K562 (cell line): ENCODE data around the gene PLXDC1. TPM values are rescaled to one million over a fixed set of nuclear protein-coding genes. Genes with fewer than 3 reads are reported as not detected.

Experiments
- EHMT2 ChIP-seq: fragments of 450-650 bp; IDR thresholded peaks from 2 replicates; pipeline ENCODE4 v1.6.1; 2018; ENCODE audit warnings: antibody characterized with exemption
- ERF ChIP-seq: fragments of 450-650 bp; formaldehyde crosslinking; IDR thresholded peaks from 2 replicates; pipeline ENCODE4 v1.4.0; 2020; ENCODE audit warnings: mild to moderate bottlenecking, mixed read lengths
- HNRNPLL ChIP-seq: fragments of 200-400 bp; formaldehyde crosslinking; IDR thresholded peaks from 2 replicates; pipeline ENCODE4 v1.6.1; 2017; ENCODE audit warnings: low read length, low read depth, mild to moderate bottlenecking; ENCODE audit not compliant: poor library complexity, severe bottlenecking
- KDM5B ChIP-seq: fragments of 200-600 bp; sonication (generic); IDR thresholded peaks from 2 replicates; pipeline ENCODE4 v1.6.1; 2012; ENCODE audit warnings: low read depth, mild to moderate bottlenecking, moderate library complexity, low read length, control low read depth, inconsistent platforms; ENCODE audit not compliant: insufficient replicate concordance
- SIN3A ChIP-seq, 2 experiments: fragments of 150-350 bp in 1 of 2; IDR thresholded peaks; 2 replicates each; pipeline ENCODE4 v1.6.1; 2011 to 2016; ENCODE audit warnings: borderline replicate concordance in 2 of 2, low read depth in 2 of 2, low read length in 2 of 2, mild to moderate bottlenecking in 2 of 2, moderate library complexity in 2 of 2; ENCODE audit not compliant: control insufficient read depth in 1 of 2
- SRSF7 ChIP-seq: fragments of 200-400 bp; formaldehyde crosslinking; optimal IDR thresholded peaks from 2 replicates; pipeline ENCODE3; 2017; ENCODE audit warnings: mild to moderate bottlenecking, low read depth, low read length
- YY1 ChIP-seq, 3 experiments: IDR thresholded peaks; 2 replicates each; pipeline ENCODE4 v1.6.1; 2011; ENCODE audit warnings: low read length in 2 of 3, mild to moderate bottlenecking in 2 of 3, moderate library complexity in 2 of 3, borderline replicate concordance in 1 of 3, control low read depth in 1 of 3, low read depth in 1 of 3; ENCODE audit not compliant: insufficient read depth in 3 of 3, insufficient replicate concordance in 2 of 3, control insufficient read depth in 1 of 3, insufficient read length in 1 of 3; ENCODE audit errors: extremely low read depth in 1 of 3
- ZNF561 ChIP-seq: fragments of 450-650 bp; formaldehyde crosslinking; conservative IDR thresholded peaks from 2 replicates; pipeline ENCODE4 v1.4.0; 2020; ENCODE audit warnings: mild to moderate bottlenecking, moderate library complexity
- polyA plus RNA-seq, 8 experiments: library from polyadenylated mRNA; depleted of rRNA in 4 of 8; stranded (reverse) in 5 of 8; unstranded in 3 of 8; fragments of >200 nt; fragmentation: Nextera tagmentation in 2 of 8; fragmentation: Illumina TruSeq in 1 of 8; extraction: Ambion mirVana in 2 of 8; extraction: Trizol in 1 of 8; gene quantifications; 2 replicates each; pipeline versions ENCODE4 v1.2.1 to v1.2.3, GENCODE V29; 2011 to 2014; ENCODE audit warnings: inconsistent platforms in 1 of 8, missing spikeins in 1 of 8
- total RNA-seq, 7 experiments: library from RNA; depleted of rRNA in 6 of 7; stranded (reverse); fragments of >200 nt in 6 of 7; fragmentation: Illumina TruSeq in 2 of 7; extraction: Trizol in 2 of 7; gene quantifications; 2 replicates each; pipeline versions ENCODE4 v1.2.1 to v1.2.3, GENCODE V29; 2011 to 2021; ENCODE audit warnings: low replicate concordance in 1 of 7
- TF ChIP-seq, protein P1 (sequence below): fragments of 200-800 bp; sonication (Bioruptor generic); IDR thresholded peaks from 2 replicates; pipeline ENCODE4 v1.6.1; 2017; ENCODE audit warnings: missing genetic modification characterization, missing compliant biosample characterization
- TF ChIP-seq, protein P2 (sequence below): fragments of 250-450 bp; sonication (Bioruptor Pico); IDR thresholded peaks from 2 replicates; pipeline ENCODE4 v1.5.0; 2022; ENCODE audit warnings: mild to moderate bottlenecking
- TF ChIP-seq, protein P3 (sequence below): fragments of 450-650 bp; formaldehyde crosslinking; IDR thresholded peaks from 2 replicates; pipeline ENCODE4 v1.4.0; 2020; ENCODE audit warnings: mild to moderate bottlenecking, moderate library complexity

PLXDC1 gene
- total and polyA plus RNA-seq, 9 of the 15 experiments (the other 6 are each of a cell fraction or from before 2014, with no cell fraction given) = not detected

DNA sequence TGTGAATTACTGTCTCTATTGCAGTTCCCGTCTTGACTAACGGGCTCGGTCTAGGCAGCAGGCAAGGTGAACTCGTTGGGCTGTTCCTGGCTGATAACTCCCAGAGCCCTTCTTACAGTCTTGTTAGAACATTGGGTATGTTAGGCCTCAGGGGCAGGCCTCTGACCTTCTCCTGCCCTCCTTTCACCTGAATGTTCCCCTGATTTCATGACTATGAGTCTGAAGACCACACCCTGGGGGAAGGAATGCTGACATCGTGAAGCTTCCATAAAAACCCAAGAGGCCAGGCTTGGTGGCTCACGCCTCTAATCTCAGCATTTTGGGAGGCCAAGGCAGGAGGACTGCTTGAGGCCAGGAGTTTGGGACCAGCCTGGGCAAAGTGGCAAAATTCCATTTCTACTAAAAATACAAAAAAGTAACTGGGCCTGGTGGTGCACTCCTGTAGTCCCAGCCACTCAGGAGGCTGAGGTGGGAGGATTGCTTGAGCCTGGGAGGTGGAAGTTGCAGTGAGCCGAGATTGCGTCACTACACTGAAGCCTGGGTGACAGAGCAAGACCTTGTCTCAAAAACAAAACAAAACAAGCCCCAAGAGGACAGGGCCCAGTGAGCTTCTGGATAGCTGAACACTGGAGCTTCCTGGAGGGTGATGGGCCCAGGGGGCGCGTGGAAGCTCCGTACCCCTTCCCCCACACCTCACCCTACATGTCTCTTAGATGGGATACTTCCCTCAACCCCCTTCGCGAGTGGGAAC is 136.5 kb downstream of the PLXDC1 start (continued):
- TF ChIP-seq, protein P1, sequence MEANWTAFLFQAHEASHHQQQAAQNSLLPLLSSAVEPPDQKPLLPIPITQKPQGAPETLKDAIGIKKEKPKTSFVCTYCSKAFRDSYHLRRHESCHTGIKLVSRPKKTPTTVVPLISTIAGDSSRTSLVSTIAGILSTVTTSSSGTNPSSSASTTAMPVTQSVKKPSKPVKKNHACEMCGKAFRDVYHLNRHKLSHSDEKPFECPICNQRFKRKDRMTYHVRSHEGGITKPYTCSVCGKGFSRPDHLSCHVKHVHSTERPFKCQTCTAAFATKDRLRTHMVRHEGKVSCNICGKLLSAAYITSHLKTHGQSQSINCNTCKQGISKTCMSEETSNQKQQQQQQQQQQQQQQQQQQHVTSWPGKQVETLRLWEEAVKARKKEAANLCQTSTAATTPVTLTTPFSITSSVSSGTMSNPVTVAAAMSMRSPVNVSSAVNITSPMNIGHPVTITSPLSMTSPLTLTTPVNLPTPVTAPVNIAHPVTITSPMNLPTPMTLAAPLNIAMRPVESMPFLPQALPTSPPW = no peak
- no peak for TF ChIP-seq YY1 (IDR thresholded peaks at IDR 0.05; ENCODE audit: borderline replicate concordance in 1 of 3, control insufficient read depth in 1 of 3, extremely low read depth in 1 of 3, insufficient read depth in 3 of 3, insufficient read length in 1 of 3, insufficient replicate concordance in 2 of 3, low read depth in 1 of 3, low read length in 2 of 3)
- TF ChIP-seq KDM5B = no peak
- peak; percentile 12; the same call in 1 of the 2 replicates for TF ChIP-seq ERF
- no peak for TF ChIP-seq EHMT2
- TF ChIP-seq SIN3A (IDR thresholded peaks at IDR 0.05; ENCODE audit: borderline replicate concordance in 2 of 2, control insufficient read depth in 1 of 2, low read depth in 2 of 2, low read length in 2 of 2) = no peak
- TF ChIP-seq, protein P2, sequence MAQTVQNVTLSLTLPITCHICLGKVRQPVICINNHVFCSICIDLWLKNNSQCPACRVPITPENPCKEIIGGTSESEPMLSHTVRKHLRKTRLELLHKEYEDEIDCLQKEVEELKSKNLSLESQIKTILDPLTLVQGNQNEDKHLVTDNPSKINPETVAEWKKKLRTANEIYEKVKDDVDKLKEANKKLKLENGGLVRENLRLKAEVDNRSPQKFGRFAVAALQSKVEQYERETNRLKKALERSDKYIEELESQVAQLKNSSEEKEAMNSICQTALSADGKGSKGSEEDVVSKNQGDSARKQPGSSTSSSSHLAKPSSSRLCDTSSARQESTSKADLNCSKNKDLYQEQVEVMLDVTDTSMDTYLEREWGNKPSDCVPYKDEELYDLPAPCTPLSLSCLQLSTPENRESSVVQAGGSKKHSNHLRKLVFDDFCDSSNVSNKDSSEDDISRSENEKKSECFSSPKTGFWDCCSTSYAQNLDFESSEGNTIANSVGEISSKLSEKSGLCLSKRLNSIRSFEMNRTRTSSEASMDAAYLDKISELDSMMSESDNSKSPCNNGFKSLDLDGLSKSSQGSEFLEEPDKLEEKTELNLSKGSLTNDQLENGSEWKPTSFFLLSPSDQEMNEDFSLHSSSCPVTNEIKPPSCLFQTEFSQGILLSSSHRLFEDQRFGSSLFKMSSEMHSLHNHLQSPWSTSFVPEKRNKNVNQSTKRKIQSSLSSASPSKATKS (CRISPR knock-in tag) = no peak
- no peak for TF ChIP-seq ZNF561
- no peak for TF ChIP-seq HNRNPLL
- TF ChIP-seq, protein P3, sequence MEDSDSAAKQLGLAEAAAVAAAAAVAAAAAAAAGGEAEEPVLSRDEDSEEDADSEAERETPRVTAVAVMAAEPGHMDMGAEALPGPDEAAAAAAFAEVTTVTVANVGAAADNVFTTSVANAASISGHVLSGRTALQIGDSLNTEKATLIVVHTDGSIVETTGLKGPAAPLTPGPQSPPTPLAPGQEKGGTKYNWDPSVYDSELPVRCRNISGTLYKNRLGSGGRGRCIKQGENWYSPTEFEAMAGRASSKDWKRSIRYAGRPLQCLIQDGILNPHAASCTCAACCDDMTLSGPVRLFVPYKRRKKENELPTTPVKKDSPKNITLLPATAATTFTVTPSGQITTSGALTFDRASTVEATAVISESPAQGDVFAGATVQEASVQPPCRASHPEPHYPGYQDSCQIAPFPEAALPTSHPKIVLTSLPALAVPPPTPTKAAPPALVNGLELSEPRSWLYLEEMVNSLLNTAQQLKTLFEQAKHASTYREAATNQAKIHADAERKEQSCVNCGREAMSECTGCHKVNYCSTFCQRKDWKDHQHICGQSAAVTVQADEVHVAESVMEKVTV = no peak
- no peak for TF ChIP-seq SRSF7
